GM12892 (cell line): ENCODE measurements around the gene MAP7D2.

Experiments used
- POLR2A ChIP-seq: IDR thresholded peaks from 2 replicates; pipeline ENCODE4 v1.6.1; 2011; ENCODE audit warnings: low read depth, low read length, control low read depth
- POLR2AphosphoS5 ChIP-seq: IDR thresholded peaks from 2 replicates; pipeline ENCODE4 v1.6.1; 2011; ENCODE audit warnings: low read depth, low read length, control low read depth
- TAF1 ChIP-seq: IDR thresholded peaks from 2 replicates; pipeline ENCODE4 v1.6.1; 2011; ENCODE audit warnings: low read depth, mild to moderate bottlenecking, control low read depth, low read length, borderline replicate concordance

DNA sequence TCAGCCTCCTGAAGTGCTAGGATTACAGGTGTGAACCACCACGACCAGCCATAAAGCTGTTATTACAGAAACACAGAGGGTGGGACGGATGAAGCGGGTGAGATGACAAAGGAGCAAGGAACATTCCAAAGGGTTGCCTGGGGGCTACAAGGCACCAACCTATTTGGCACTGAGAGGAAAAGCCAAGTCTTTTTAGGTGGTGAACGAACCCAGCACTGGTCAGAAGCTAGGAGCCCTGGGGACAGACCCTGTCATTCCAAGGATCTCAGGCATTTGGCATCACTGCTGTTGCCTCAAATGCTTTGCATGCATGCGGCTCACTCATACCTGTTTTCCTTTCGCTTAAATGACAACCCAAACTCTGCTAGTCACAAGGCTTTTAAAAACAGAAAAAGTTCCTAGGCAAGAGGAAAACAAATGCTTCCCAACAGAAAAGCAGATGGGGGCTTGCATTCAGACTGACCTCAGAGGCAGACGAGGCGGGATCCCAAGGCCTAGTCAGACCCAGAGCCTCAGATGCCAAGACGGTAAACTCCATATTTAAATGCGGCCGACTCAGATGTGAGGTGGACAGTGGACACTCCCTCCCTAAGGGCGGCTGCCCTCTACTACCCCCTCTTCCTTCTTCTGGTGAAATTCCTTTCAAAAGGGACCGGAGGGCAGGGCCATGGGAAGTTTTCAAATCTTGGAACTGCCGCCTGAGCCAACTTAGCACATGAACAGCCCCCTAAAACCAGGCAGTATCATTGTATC, 4.5 kb downstream of the MAP7D2 start:
- no peak for TF ChIP-seq POLR2AphosphoS5
- TF ChIP-seq TAF1 = no peak
- no peak for TF ChIP-seq POLR2A
